Calu3 (cell line): Measurements from ENCODE around the gene PRPF6. TPM values are rescaled to one million over a fixed set of nuclear protein-coding genes. Genes with fewer than 3 reads are reported as not detected.

ENCODE experiments used
- BruUV-seq: library from RNA; stranded (reverse); fragments of 400-500 nt; replicated peaks from 2 replicates; lab custom pipeline; 2021; lab: Mats Ljungman, UMichigan
- CTCF ChIA-PET: fragments of 300-600 bp; sonication (Branson Sonifier 250); formaldehyde crosslinking; loops from one replicate; lab custom pipeline; 2022; ENCODE audit warnings: antibody characterized with exemption; lab: Charles Lee
- DNase-seq: peaks from one replicate; pipeline ENCODE4 v3.0.0; 2022
- H3K27ac Mint-ChIP-seq: one replicate; pipeline ENCODE4 v1.8.0; 2022; ENCODE audit warnings: mixed read lengths; ENCODE audit not compliant: unreplicated experiment
- H3K27me3 Mint-ChIP-seq: one replicate; pipeline ENCODE4 v1.8.0; 2022; ENCODE audit warnings: mixed read lengths; ENCODE audit not compliant: unreplicated experiment
- H3K36me3 Mint-ChIP-seq: one replicate; pipeline ENCODE4 v1.8.0; 2022; ENCODE audit warnings: mild to moderate bottlenecking, moderate library complexity, mixed read lengths; ENCODE audit not compliant: insufficient read depth, unreplicated experiment
- H3K4me1 Mint-ChIP-seq: one replicate; pipeline ENCODE4 v1.8.0; 2022; ENCODE audit warnings: mild to moderate bottlenecking, low read depth, mixed read lengths; ENCODE audit not compliant: unreplicated experiment
- H3K4me3 Mint-ChIP-seq: one replicate; pipeline ENCODE4 v1.8.0; 2022; ENCODE audit warnings: mild to moderate bottlenecking, low read depth, moderate library complexity, mixed read lengths; ENCODE audit not compliant: unreplicated experiment
- H3K9me3 Mint-ChIP-seq: one replicate; pipeline ENCODE4 v1.8.0; 2022; ENCODE audit warnings: low read depth, mixed read lengths; ENCODE audit not compliant: unreplicated experiment
- CTCF ChIP-seq: fragments of 200-600 bp; IDR thresholded peaks from one replicate; pipeline ENCODE4 v1.8.0; 2022; ENCODE audit warnings: antibody characterized with exemption; ENCODE audit not compliant: unreplicated experiment
- intact Hi-C: fragments of 100-400 bp; cut with micrococcal nuclease; formaldehyde crosslinking; loops from one replicate; pipeline ENCODE4 v1.10.0; 2022; ENCODE audit not compliant: unreplicated experiment
- total RNA-seq: library from RNA; stranded (reverse); gene quantifications from 2 replicates; pipeline ENCODE4 v1.2.3, GENCODE V29; 2022

The PRPF6 gene
- total RNA-seq, 1 experiment from 2014 or later = 113 TPM

DNA sequence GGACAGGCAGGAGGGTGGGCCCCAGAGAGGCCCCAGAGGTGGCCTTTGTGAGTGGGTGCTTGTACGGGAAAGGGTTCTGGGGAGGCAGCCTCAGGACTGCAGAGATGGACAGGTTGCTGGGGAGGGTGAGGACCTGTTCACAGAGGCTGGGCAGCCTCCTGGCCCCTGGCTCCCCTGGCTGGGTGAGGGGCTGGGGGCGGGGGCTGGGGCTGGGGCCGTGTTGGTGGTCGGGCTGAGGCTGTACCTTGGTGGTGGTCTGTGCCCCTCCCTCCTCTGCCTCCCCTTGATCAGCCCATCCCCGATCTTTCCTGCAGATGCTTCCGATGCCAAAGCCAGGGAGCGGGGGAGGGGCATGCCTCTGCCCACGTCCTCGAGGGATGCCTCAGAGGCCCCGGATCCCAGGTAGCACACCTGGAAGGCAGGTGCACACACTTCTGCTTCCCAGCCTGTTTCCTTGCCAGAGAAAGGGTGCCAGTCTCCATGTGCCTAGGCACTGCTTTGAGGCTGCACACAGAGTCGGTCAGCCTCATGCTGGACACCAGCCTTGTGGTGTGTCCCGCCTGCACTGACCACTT, 86.9 kb downstream of the PRPF6 start:
- H3K36me3 Mint-ChIP-seq = peaks cover 50% of the 10 kb centered on the region
- CTCF ChIA-PET = no interaction called here
- BruUV-seq = no TSS peak
- H3K27ac Mint-ChIP-seq = no peak overlapping the region
- no peak overlapping the region for H3K4me3 Mint-ChIP-seq
- no peak for DNase-seq
- H3K27me3 Mint-ChIP-seq = no peaks in the 10 kb centered on the region
- H3K9me3 Mint-ChIP-seq = no peaks in the 10 kb centered on the region
- no peak for TF ChIP-seq CTCF
- intact Hi-C loops = no loop called here
- H3K4me1 Mint-ChIP-seq = peaks cover 41% of the 10 kb centered on the region

GRCh38 chr20:64068386-64069208, 87.7 kb downstream of the PRPF6 start:
- no peak overlapping the region for H3K4me3 Mint-ChIP-seq
- no peak overlapping the region for H3K27ac Mint-ChIP-seq
- H3K4me1 Mint-ChIP-seq = peaks cover 38% of the 10 kb centered on the region
- no peaks in the 10 kb centered on the region for H3K9me3 Mint-ChIP-seq
- peaks cover 43% of the 10 kb centered on the region for H3K36me3 Mint-ChIP-seq
- BruUV-seq = no TSS peak
- CTCF ChIA-PET = interaction anchor here (0.7 to 1.8 kb wide), 3 partner anchors 11 to 72 kb away, joined by 4 to 9 read pairs (median 5); partner anchors contain the start of genes OPRL1 and RGS19
- no peaks in the 10 kb centered on the region for H3K27me3 Mint-ChIP-seq
- no peak for TF ChIP-seq CTCF
- no peak for DNase-seq
- intact Hi-C loops = no loop called here

- intact Hi-C loops = no loop called here
- no TSS peak for BruUV-seq
Measured at GRCh38 chr20:64069209-64069613, 88.3 kb downstream of the PRPF6 start.

More at GRCh38 chr20:64069209-64069613, 88.3 kb downstream of the PRPF6 start:
- TF ChIP-seq CTCF = no peak
- Mint-ChIP-seq H3K27me3 (no peaks in the 10 kb centered on the region), H3K4me3 (no peak overlapping the region), H3K27ac (no peak overlapping the region), H3K4me1 (peaks cover 32% of the 10 kb centered on the region), H3K36me3 (peaks cover 37% of the 10 kb centered on the region), H3K9me3 (no peaks in the 10 kb centered on the region)
- no peak for DNase-seq
- CTCF ChIA-PET = interaction anchor here (0.6 to 1.8 kb wide), 6 partner anchors 10 to 72 kb away, joined by 4 to 9 read pairs (median 5); partner anchors contain the start of genes OPRL1 and RGS19
